C1 segment of cervical spinal cord (tissue), 14 donors: ENCODE results near the gene NOB1.
"Not testable (repeated sequence)": the region's sequence is repeated elsewhere in the genome, so short reads cannot be mapped to it uniquely, and the experiment has no call there.

Source experiments
- DNase-seq, 14 donors: peaks; one replicate each; lab custom pipeline; 2025; lab: John Stamatoyannopoulos, UW

NOB1 gene

DNA sequence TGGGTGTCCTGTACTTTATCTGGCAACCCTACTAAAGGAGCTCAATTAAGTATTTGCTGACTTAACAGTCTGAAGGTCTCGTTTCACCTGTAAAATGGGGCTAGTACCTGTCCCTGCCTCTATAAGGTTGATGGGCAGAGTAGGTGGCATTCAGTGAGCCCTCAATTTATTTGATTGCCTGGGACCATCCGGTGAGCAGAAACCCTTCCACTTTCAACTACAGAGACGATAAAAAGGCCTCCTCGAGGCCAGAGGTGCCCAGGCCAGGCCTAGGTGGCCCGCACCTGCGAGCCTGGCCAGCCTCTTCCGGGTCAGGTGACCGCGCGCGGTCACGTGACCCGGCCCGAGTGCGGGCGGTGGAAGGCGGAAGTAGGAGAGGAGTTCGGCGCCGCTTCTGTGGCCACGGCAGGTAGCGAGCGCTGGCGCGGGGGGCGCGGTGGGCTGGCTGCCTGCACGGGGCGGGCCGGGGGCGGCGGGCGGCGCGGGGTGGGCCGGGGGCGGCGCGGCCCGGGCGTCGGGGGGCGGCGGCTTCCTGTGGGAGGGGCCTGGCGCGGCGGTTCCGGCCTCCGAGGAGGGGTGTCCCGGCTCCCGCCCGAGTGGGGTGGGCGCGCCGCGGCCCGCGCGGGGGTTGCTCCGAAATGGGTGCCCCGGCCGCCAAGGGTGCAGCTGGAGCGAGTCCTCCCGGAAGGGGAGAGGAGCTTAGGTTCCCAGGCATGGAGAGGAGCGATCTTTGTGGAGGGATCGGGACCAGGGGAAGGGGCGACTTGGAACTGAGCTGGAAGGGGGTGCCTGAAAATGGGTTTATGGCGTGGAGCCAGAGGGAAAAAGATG lies 7.5 kb upstream of the NOB1 start, which contains the start of gene WWP2:
Gene WWP2, plus strand, starts transcription at position 350 of the 831 bp plus-strand sequence. CDS start 24,679 bp downstream, outside the sequence.
- DNase-seq: peak; percentile 26 to 93 (median 82)

DNA sequence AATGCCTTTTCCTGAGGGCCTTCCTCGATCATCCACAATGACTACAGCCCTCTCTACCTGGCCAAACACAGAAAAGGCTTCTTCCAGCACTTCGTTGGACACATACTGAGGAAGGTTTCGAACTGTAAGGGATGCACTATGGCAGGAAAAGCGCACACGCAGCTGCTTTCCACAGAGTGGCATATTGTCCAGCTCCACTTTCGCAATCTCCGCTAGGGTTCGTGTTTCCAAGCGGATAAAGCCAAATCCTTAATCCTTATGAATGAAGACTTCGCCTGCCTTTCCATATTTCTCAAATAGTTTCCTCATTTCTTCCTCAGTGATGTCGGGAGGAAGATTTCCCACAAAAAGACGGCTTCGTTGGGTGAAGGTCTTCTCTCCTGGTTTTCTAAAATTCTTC lies 2.6 kb upstream of the NOB1 start:
- DNase-seq: not testable (repeated sequence)

DNA sequence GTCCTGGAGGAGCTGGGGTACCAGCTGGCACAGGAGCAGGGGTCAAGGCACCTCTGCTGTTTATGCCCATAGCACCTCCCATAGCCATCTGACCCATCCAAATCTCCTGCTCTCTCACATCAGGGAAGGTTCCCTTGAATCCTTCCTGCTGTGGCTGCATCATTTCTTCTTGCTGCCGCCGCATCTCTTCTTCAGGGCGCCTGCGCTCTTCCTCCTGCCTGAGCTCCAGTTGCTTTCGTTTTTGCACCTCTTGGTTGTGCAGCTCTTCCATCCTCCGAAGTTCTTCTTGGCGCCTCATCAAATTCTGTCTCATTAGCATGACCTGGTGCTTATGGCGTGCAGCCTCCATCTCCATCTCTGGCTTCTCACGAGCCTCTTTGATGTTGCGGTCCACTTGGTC lies 2.0 kb upstream of the NOB1 start:
- DNase-seq: no peak

DNA sequence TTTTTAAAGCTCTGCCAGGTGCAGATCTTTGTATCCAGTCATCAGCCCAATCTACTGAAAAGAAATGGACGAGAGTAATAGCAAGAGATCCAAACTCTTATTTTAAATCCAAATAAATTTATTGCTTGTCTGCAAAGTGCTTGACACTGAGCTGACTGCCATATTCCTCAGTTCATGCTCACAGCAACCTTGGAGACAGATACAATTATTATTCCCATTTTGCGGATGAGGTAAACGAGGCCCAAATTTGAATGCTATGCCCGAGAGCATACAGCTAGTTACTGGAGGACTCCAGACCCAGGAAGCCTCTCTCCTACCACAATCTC lies 620 bp downstream of the NOB1 start:
- no peak for DNase-seq

DNA sequence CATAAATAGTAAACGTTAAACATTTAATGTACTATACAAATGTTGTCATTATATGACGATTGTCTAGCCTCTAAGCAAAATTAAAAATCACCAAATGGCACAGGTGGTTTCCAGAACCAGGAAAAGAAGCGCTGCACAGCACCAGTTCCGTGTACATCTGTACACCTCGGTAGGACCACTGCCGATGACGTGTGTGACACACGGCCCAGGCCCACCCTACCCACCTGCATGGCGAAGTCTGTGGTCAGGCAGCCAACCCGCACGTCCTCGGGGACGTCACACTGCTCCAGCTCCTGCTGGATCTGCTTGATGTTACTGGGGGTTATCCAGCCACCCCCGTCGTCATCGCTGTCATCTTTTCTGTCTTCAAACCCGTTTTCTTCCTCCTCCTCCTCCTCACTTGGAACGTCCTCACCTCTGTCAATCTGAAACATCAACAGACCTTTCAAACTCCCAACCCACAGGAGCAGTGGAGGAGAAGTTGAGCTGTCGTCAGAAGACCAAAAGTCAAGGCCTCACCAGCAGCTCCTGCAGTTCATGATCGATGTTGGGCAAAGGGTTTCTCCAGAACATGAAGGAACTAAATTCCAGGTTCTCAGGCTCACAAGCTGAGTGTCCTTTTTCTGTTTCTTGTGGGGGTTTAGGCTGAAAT lies 5.9 kb downstream of the NOB1 start:
- no peak for DNase-seq

DNA sequence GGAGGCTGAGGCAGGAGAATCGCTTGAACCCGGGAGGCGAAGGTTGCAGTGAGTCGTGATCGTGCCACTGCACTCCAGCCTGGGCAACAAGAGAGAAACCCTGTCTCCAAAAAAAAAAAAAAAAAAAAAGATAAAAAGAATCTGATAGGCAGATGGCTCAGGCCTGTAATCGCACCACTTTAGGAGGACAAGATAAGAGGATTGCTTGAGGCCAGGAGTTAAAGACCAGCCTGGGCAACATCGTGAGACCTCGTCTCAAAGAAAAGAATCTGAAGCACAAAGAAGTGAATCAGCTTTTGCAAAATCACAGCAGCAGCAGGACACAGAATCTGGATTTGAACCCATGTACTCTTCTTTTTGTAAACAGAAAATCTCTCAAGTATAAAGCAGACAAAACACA lies 7.6 kb downstream of the NOB1 start:
- no peak for DNase-seq

DNA sequence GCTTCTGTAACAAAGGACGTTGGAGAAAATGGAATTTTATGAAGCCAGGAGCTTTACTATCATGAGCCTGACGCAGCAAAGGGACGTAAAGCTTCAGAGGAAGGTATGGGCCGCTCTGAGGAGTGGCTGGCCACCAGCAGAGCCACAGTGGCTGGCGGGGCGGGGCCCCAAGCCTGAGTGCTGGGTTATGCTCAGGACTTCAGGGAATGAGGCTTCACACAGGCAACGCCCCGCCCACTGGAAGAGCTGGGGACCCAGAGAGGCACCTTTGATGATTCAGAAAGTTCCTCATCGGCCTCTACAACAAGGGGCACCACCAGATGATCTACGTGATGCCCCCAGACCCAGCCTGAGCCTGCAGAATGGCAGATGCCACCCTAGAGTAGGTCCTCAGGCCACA lies 8.8 kb downstream of the NOB1 start:
- DNase-seq: no peak

DNA sequence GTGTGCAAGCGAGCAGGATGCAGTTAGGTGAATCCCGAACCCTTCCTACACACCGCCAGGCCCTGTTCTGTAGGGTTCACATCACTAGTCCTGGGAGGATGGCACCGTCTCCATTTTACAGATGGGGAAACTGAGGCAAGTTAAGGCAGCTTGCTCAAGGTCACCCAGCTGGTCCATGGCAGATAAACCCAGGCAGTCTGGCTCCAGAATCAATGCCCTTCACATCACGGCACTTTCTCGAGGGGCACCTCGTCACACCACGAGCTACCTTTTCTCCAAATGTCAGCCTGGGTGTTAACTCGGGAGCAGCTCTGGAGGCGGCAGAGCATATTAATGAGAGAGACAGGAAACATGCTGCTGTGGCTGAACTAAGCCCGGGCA lies 9.5 kb downstream of the NOB1 start:
- DNase-seq: no peak

DNA sequence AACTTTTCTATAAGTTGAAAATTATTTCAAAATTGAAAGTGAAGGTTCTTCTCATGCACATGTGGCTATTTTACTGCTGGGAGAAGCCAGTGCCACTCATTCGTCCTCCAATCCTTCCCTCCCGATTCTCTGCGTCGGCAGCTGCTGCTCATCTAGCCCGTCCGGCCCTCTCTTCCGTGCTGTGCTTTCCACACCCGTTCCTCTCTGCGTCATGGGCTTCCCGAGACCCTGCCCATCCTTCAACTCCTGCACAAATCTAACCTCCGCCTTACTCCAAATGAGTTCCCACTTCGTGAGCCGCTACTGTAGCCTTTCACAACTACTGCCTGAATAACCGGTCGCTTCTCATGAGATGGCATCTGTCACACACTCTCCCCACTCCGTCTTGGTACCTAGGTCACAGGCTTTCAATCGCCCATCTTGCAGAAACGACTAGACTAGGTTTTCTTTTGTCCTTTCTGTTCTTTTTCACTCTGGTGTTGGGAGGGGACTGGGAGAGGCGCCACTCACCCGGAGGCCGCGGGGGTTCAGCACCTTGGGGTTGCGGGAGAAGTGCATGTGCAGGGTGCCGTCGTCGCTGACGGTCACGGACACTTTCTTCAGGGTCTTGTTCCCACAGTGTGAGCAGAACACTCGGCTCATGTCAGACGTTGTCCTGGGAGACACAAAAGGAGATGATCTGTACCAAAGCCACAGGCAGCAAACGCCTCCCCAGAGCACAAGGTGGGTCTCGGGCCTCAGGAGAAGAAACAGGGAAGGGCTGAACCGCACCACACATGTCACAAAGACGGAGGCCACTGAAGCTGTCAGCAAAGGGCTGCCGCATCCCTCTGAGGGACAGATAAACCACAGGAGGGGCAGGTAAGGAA lies 10.1 kb downstream of the NOB1 start:
- DNase-seq: no peak

DNA sequence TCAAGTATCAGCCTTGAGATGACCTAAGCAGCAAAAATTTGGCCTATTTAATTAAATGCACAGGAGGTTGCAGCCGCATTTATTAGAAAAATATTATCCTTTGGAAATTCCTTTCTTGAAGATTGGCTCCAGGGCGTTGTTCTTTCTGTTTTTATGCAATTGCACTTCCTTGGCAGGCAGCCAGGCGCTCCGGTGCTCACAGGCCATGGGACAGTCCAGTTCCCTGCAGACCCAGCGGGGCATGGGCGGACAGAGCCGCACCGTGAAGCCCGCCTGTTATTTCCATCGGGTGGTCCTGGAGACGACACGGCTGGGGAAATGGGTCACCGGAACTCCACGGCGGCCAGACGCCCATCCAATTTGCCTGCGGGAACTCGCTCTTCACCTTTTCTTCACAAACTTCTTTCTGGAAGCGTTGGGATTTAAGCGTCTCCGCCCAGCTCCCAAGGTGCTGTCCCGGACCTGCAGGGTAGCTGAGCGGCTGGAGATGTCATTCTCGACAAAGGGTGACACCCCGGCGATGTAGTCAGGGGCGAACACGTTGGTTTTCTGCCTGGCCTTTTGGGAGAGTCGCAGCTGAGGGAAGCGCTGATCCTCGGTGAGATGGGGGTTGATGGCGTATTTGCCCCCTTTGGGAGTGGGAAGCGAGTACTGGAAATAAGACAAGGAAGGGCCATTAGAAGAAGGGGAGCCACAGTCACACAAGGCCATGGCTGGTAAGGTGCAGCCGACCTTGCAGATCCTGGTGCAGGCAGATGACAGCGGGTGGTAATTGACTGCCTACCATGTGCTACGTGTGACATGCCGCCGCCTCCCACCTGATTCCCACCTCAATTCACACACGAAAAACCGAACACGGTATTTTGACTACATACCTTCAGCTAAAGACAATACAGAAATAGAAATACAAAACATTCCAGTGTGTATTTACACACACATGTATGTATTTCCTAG lies 12.5 kb downstream of the NOB1 start:
- DNase-seq: peak in 5 of 14 donors; percentile 5 to 24 (median 18)

DNA sequence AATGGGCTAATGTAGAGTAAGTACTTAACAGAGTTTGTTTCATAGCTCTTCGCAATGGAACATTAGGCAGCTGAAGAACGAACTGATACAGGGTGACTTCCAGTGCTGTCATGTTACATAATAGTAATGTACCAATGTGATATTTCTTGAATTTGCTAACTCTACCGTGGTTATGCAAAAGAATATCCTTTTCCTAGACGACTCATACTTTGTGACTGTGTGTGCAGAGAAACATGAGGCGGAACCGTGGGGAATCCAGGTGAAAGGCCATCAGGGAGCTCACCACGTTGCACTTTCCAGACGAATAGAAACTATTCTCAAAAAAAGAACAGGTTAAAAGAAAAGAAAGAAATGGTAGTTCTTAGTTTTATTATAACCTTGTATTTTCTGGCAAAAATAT lies 13.2 kb downstream of the NOB1 start:
- no peak for DNase-seq

DNA sequence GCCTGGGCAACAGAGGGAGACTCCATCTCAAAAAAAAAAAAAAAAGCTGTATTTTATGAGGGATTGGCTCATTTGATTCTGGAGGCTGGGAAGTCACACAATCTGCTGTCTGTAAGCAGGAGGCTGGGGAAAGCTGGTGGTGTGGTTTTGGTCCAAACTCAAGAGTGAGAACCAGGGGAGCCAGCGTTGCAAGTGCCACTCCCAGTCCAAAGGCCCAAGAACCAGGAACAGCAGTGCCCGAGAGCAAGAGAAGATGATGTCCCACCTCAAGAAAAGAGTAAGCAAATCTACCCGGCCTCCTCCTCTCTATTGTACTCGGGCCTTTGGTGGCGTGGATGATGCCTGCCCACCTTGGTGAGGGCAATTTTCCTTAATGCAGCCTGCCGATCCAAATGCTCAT lies 22.6 kb downstream of the NOB1 start:
- no peak for DNase-seq

DNA sequence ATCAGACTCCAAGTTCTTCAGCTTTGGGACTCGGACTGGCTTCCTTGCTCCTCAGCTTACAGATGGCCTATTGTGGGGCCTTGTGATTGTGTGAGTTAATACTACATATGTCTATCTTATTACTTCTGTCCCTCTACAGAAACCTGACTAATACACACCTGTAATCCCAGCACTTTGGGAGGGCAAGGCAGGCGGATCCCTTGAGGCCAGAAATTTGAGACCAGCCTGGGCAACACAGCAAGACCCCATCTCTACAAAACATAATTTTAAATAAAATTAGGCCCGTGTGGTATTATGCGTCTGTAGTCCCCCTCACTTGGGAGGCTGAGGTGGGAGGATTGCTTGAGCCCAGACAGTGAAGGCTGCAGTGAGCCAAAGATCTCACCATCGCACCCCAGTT lies 23.4 kb downstream of the NOB1 start:
- not testable (repeated sequence) for DNase-seq

DNA sequence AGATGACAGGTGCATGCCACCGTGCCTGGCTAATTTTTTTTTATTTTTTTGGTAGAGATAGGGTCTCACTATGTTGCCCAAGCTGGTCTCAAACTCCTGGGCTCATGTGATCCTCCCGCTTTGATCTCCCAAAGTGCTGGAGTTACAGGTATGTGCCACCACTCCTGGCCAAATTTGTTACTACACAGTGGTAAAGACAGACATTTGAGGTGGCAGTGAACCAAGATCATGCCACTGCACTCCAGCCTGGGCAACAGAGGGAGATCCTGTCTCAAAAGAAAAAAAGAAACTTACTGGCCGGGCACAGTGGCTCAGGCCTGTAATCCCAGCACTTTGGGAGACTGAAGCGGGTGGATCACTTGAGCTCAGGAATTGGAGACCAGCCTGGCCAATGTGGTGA lies 25.7 kb downstream of the NOB1 start:
- not testable (repeated sequence) for DNase-seq

DNA sequence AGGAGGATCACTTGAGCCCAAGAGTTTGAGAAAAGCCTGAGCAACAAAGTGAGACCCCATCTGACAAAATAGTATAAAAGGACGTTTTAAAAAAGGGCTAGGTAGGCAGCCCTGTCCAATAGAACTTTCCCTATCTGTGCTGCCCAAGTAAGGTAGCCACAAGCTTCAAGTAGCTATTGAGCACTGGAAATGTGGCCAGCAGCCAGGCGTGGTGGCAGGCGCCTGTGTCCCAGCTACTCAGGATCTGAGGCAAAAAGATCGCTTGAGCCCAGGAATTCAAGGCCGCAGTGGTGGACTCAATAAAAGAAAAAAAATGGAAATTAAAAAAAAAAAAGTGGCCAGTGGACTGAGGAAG lies 26.8 kb downstream of the NOB1 start:
- DNase-seq: peak in 8 of 14 donors; percentile 5 to 49 (median 16)

DNA sequence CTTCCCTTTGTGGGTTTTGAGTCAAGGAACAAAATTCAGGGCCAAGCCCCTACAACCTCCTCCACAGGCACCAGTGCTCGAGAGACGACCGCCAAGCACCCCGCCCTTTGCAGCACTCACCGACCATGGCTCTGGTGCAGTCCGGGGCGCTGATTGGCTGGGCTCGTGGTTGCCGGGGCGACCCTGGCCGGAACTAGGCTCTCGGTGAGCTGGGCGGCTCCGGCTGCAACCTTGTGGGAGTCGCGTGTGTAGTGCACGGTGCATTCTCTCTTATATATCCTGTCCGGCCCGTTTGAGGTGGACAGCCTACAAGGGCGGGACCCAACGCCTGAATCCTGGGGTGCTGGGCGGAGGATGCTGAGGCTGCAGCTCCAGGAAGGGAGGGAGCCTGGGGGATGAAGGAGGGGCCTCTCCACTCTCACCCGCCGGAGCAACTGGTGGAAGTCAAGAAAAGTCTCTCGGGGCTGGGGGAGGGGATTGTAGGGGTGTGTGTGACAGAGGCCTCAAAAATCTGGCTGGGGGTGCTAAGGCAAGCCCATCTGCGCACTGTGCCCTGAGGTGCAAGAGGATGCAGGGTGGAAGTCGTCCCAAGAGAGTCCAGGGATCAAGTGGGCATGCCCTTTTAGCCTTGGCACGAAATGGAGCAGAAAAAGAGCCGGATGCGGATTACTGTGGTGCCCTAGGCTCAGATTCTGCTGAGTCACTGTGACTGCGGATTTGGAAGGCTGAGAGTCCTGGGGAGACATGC lies 28.2 kb downstream of the NOB1 start, which contains the start of gene NQO1:
Gene NQO1, minus strand, starts transcription at position 248 of the 748 bp plus-strand sequence. Its CDS starts 121 bp downstream, at position 127.
- DNase-seq: peak in 13 of 14 donors; percentile 69 to 89 (median 80)

DNA sequence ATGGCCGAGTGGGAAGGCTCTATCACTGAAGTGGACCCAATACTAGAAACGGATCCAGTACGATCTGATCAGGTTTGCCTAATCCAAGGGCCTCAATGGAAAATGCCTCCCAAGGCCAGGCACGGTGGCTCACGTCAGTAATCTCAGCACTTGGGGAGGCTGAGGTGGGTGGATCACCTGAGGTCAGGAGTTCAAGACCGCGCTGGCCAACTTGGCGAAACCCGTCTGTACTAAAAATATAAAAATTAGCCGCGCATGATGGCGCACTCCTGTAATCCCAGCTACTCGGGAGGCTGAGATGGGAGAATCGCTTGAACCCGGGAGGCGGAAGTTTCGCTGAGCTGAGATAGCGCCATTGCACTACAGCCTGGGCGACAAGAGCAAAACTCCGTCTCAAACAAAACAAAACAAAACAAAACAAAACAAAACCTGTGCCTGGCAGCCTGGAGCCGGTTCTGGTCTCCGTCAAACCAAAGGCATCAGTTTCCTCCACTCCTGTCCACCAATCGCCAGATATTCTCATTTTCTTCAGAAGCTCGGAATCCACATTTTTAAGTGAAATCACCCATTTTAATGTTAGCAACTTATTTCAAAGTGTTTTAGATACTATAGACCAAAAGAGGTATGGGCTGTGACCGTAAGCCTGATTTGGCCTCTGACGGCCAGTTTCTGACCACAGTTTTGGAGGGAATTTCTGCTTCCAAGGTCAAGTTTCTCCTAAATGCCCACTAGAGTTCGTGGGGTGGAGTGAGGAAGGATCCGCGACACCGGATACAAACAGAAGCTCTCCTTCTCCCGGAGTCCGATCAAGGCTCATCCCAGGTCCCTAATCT lies 29.0 kb downstream of the NOB1 start:
- peak in 2 of 14 donors; percentile 29 to 32 for DNase-seq

DNA sequence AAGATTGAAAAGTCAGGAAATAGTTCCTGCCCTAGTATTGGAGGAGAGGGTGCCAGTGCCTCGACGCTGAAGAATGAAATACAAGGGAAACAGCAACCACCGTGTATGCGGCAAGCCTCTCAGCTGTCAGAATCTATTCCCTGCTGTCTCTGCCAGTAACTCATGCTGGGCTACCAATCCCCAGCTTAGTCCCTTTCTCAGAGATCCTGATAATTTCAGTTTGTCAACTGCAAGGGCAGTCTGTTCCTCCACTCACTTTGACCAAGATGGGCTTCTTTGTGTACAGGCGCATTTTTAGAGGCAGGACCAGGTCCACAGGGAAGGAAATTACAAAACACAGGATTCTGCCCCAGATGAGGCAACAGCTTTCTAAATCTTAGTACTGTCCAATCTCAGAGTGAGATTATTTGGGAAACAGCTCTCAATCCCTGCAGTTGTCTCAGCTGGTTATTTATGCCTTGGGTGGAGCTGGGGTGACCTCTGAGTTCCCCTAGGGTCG lies 29.7 kb downstream of the NOB1 start:
- DNase-seq: peak in 1 of 14 donors; percentile 14

DNA sequence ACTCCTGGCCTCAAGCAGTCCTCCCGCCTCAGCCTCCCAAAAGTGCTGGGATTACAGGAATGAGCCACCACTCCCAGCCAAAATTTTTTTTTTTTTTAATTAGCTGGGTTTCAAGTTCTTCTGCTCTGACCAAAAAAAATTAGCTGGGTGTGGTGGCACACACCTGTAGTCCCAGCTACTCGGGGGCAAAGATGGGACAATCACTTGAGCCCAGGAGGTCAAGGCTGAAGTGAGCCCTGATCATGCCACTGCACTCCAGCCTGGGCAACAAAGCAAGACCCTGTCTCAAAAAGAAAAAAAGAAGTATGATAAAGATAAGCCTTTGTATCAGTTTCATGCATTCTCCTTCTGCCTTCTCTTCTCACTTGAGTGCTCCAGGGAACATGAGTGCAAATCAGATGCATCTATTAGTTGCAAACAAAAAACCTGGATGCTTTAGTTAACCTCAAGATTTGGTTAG lies 30.3 kb downstream of the NOB1 start:
- DNase-seq: no peak
